Posterior cingulate gyrus (tissue), 11 donors: ENCODE data around the gene MACROD2.

ENCODE experiments used
- DNase-seq, 10 donors: peaks; one replicate each; pipeline versions ENCODE4 v3.0.0 to v3.0.0-alpha.2; 2020 to 2021; ENCODE audit warnings: mixed read lengths in 3 of 10
- intact Hi-C: fragments of 100-400 bp; cut with DNase I; formaldehyde crosslinking; loops from one replicate; pipeline ENCODE4 v1.15.1; 2023

MACROD2 gene

GRCh38 chr20:14720251-14720650 is 724.9 kb downstream of the MACROD2 start:
- no peak for DNase-seq
- intact Hi-C loops = no loop called here

GRCh38 chr20:14721926-14722452 is 726.7 kb downstream of the MACROD2 start:
- intact Hi-C loops = no loop called here
- no peak for DNase-seq

GRCh38 chr20:14723614-14724013 is 728.3 kb downstream of the MACROD2 start:
- intact Hi-C loops = no loop called here
- DNase-seq = no peak

- no peak for DNase-seq
- intact Hi-C loops = no loop called here
These were observed 728.7 kb downstream of the MACROD2 start for GRCh38 chr20:14724036-14724435.

- DNase-seq = no peak
- intact Hi-C loops = no loop called here
These were observed 729.2 kb downstream of the MACROD2 start for GRCh38 chr20:14724468-14724867.

- no peak for DNase-seq
- intact Hi-C loops = no loop called here
These were observed 731.3 kb downstream of the MACROD2 start for GRCh38 chr20:14726591-14726990.

GRCh38 chr20:14727485-14728150 is 732.3 kb downstream of the MACROD2 start:
- no peak for DNase-seq
- intact Hi-C loops = no loop called here

- no peak for DNase-seq
- intact Hi-C loops = no loop called here
These were observed 734.1 kb downstream of the MACROD2 start for GRCh38 chr20:14729390-14729789.

GRCh38 chr20:14732343-14732742 is 737.0 kb downstream of the MACROD2 start:
- intact Hi-C loops = no loop called here
- no peak for DNase-seq

- intact Hi-C loops = no loop called here
These were observed 737.7 kb downstream of the MACROD2 start for GRCh38 chr20:14732996-14733395.

GRCh38 chr20:14740380-14740779 is 745.1 kb downstream of the MACROD2 start:
- intact Hi-C loops = no loop called here
- DNase-seq = no peak

More at GRCh38 chr20:14732996-14733395, 737.7 kb downstream of the MACROD2 start:
- no peak for DNase-seq

GRCh38 chr20:14741616-14742015 is 746.3 kb downstream of the MACROD2 start:
- intact Hi-C loops = no loop called here

GRCh38 chr20:14744723-14745122 is 749.4 kb downstream of the MACROD2 start:
- intact Hi-C loops = no loop called here
- no peak for DNase-seq

More at GRCh38 chr20:14741616-14742015, 746.3 kb downstream of the MACROD2 start:
- DNase-seq = no peak

GRCh38 chr20:14745830-14746229 is 750.5 kb downstream of the MACROD2 start:
- no peak for DNase-seq
- intact Hi-C loops = no loop called here

- no peak for DNase-seq
- intact Hi-C loops = no loop called here
These were observed 755.9 kb downstream of the MACROD2 start for GRCh38 chr20:14751191-14751590.

- no peak for DNase-seq
- intact Hi-C loops = no loop called here
These were observed 762.4 kb downstream of the MACROD2 start for GRCh38 chr20:14757728-14758127.

GRCh38 chr20:14758356-14758755 is 763.0 kb downstream of the MACROD2 start:
- intact Hi-C loops = no loop called here
- DNase-seq = no peak

- intact Hi-C loops = no loop called here
- DNase-seq = no peak
These were observed 764.7 kb downstream of the MACROD2 start for GRCh38 chr20:14759979-14760378.

GRCh38 chr20:14761903-14762302 is 766.6 kb downstream of the MACROD2 start:
- no peak for DNase-seq
- intact Hi-C loops = no loop called here

GRCh38 chr20:14764511-14765369 is 769.4 kb downstream of the MACROD2 start:
- intact Hi-C loops = no loop called here
- DNase-seq = no peak

- DNase-seq = no peak
- intact Hi-C loops = no loop called here
These were observed 770.0 kb downstream of the MACROD2 start for GRCh38 chr20:14765370-14765701.

GRCh38 chr20:14773486-14773885 is 778.2 kb downstream of the MACROD2 start:
- intact Hi-C loops = no loop called here

More at GRCh38 chr20:14773486-14773885, 778.2 kb downstream of the MACROD2 start:
- DNase-seq = no peak
